Loucy (cell line): Measurements from ENCODE around the gene D2HGDH.

Experiments
- H2AFZ ChIP-seq: fragments of 200-600 bp; sonication (generic); 2 replicates; pipeline ENCODE4 v1.6.0; 2016; ENCODE audit warnings: antibody characterized with exemption, mild to moderate bottlenecking, low read length, moderate library complexity
- H3F3A ChIP-seq: fragments of 200-600 bp; 2 replicates; pipeline ENCODE4 v1.6.0; 2016; ENCODE audit warnings: antibody characterized with exemption, low read depth, mild to moderate bottlenecking
- H3K27me3 ChIP-seq: fragments of 200-600 bp; sonication (generic); 2 replicates; pipeline ENCODE4 v1.6.1; 2014; ENCODE audit warnings: low read length, mild to moderate bottlenecking; ENCODE audit not compliant: insufficient read depth, poor library complexity, severe bottlenecking
- H3K36me3 ChIP-seq: fragments of 200-600 bp; sonication (generic); 2 replicates; pipeline ENCODE4 v1.6.1; 2016; ENCODE audit warnings: low read length; ENCODE audit not compliant: insufficient read depth
- H3K4me1 ChIP-seq: fragments of 200-600 bp; sonication (generic); 2 replicates; pipeline ENCODE4 v1.5.1; 2014; ENCODE audit warnings: low read length, mild to moderate bottlenecking; ENCODE audit not compliant: insufficient read depth, poor library complexity, severe bottlenecking
- H3K4me2 ChIP-seq: fragments of 200-600 bp; sonication (generic); 2 replicates; pipeline ENCODE4 v1.6.0; 2014; ENCODE audit warnings: antibody characterized with exemption, low read length, low read depth, mild to moderate bottlenecking; ENCODE audit not compliant: poor library complexity, severe bottlenecking
- H3K4me3 ChIP-seq: fragments of 200-600 bp; sonication (generic); 2 replicates; pipeline ENCODE4 v1.5.1; 2014; ENCODE audit warnings: low read length, mild to moderate bottlenecking, mixed read lengths; ENCODE audit not compliant: poor library complexity, severe bottlenecking
- H3K79me2 ChIP-seq: fragments of 200-600 bp; sonication (generic); 2 replicates; pipeline ENCODE4 v1.6.1; 2014; ENCODE audit warnings: low read length; ENCODE audit not compliant: insufficient read depth
- H3K9ac ChIP-seq: fragments of 200-600 bp; sonication (generic); 2 replicates; pipeline ENCODE4 v1.6.0; 2014; ENCODE audit warnings: mild to moderate bottlenecking, low read depth, low read length, moderate library complexity; ENCODE audit not compliant: poor library complexity, severe bottlenecking
- H3K9me2 ChIP-seq: fragments of 200-600 bp; sonication (generic); replicated peaks from 2 replicates; pipeline ENCODE4 v1.6.1; 2016; ENCODE audit warnings: low read depth, low read length, mixed read lengths
- H3K9me3 ChIP-seq: fragments of 200-600 bp; sonication (generic); 2 replicates; pipeline ENCODE4 v1.6.1; 2014; ENCODE audit warnings: mild to moderate bottlenecking, antibody characterized with exemption, low read length, low read depth; ENCODE audit not compliant: insufficient read depth
- H4K20me1 ChIP-seq: fragments of 200-600 bp; sonication (generic); 2 replicates; pipeline ENCODE4 v1.6.0; 2014; ENCODE audit warnings: antibody characterized with exemption, low read length, mild to moderate bottlenecking; ENCODE audit not compliant: insufficient read depth, poor library complexity, severe bottlenecking
- CTCF ChIP-seq: fragments of 200-600 bp; sonication (generic); conservative IDR thresholded peaks from 2 replicates; pipeline ENCODE4 v1.5.1; 2014; ENCODE audit warnings: mild to moderate bottlenecking, antibody characterized with exemption, low read length
- EZH2phosphoT487 ChIP-seq: fragments of 200-600 bp; IDR thresholded peaks from 2 replicates; pipeline ENCODE4 v1.6.1; 2018; ENCODE audit warnings: antibody characterized with exemption, mild to moderate bottlenecking, moderate library complexity, borderline replicate concordance

The D2HGDH gene

GRCh38 chr2:241708879-241709278, 25.6 kb upstream of the D2HGDH start:
- Histone ChIP-seq H3K4me1 (peaks cover 3% of the 10 kb centered on the region), H3K79me2 (peaks cover 7% of the 10 kb centered on the region; the same call in 1 of the 2 replicates), H2AFZ (no peak overlapping the region), H3K36me3 (peaks cover 53% of the 10 kb centered on the region), H3K9me2 (no peaks in the 10 kb centered on the region), H3F3A (no peaks in the 10 kb centered on the region), H3K9me3 (no peaks in the 10 kb centered on the region), H3K27me3 (no peaks in the 10 kb centered on the region), H3K9ac (no peak overlapping the region), H3K4me3 (no peak overlapping the region), H3K4me2 (no peak overlapping the region), H4K20me1 (no peaks in the 10 kb centered on the region)
- no peak for TF ChIP-seq CTCF
- TF ChIP-seq EZH2phosphoT487: no peak

GRCh38 chr2:241719093-241719492, 15.3 kb upstream of the D2HGDH start:
- Histone ChIP-seq H3K4me3 (no peak overlapping the region), H3K36me3 (peaks cover 8% of the 10 kb centered on the region; the same call in 1 of the 2 replicates), H3K79me2 (no peaks in the 10 kb centered on the region), H3K27me3 (no peaks in the 10 kb centered on the region), H3K4me1 (no peaks in the 10 kb centered on the region), H4K20me1 (no peaks in the 10 kb centered on the region), H3K4me2 (no peak overlapping the region), H3K9ac (no peak overlapping the region), H2AFZ (no peak overlapping the region), H3K9me2 (no peaks in the 10 kb centered on the region), H3K9me3 (no peaks in the 10 kb centered on the region), H3F3A (no peaks in the 10 kb centered on the region)
- TF ChIP-seq EZH2phosphoT487: no peak
- TF ChIP-seq CTCF: no peak

DNA sequence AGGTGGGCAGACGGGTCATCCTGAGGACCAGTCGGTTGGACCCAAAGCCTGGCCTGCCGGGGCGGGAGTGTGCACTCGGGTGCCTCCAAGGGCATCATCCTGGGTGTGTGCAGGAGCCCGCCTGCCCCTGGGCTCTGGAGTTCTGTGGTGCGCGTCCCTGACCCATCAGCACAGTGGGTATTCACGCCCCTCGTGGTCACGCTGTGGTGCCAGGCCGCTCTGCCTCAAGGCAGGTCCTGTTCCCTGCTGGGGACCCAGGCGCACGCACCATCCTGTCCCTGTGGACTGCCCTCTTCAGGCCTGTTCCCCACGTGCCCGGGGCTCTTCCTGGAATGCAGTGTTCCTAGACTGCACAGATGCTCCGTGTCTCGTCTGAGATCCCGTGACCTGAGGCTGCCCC, 14.3 kb upstream of the D2HGDH start:
- no peaks in the 10 kb centered on the region for H3K27me3 ChIP-seq
- no peak overlapping the region for H3K4me3 ChIP-seq

More for the DNA sequence above, 14.3 kb upstream of the D2HGDH start:
- no peaks in the 10 kb centered on the region for H3K9me2 ChIP-seq
- no peaks in the 10 kb centered on the region for H3K79me2 ChIP-seq
- H3K36me3 ChIP-seq: peaks cover 8% of the 10 kb centered on the region; the same call in 1 of the 2 replicates
- no peak overlapping the region for H3K9ac ChIP-seq
- H3K4me2 ChIP-seq: no peak overlapping the region
- H3K4me1 ChIP-seq: no peaks in the 10 kb centered on the region
- TF ChIP-seq CTCF (no peak), EZH2phosphoT487 (no peak)
- H2AFZ ChIP-seq: no peak overlapping the region
- no peaks in the 10 kb centered on the region for H3F3A ChIP-seq
- H4K20me1 ChIP-seq: no peaks in the 10 kb centered on the region
- no peaks in the 10 kb centered on the region for H3K9me3 ChIP-seq
